Heart left ventricle (tissue), 16 donors: Measurements from ENCODE around the gene TMEM52. TPM values are rescaled to one million over a fixed set of nuclear protein-coding genes. Genes with fewer than 3 reads are reported as not detected.
A peak's percentile ranks its signal among the peaks of the same experiment; 100 is the strongest.

ENCODE experiments used
- ATAC-seq, 4 donors: fragments of 200-7000 bp; cut with Tn5 transposase; one replicate each; pipeline ENCODE4 v1.9.1; 2020 to 2022; ENCODE audit warnings: moderate library complexity in 4 of 4, mild to moderate bottlenecking in 3 of 4, moderate number of reproducible peaks in 1 of 4
- DNase-seq, 5 donors: peaks; one replicate each; pipeline ENCODE4 v3.0.0-alpha.2; 2020
- H3K27ac ChIP-seq, 12 donors: fragments of 200-600 bp; sonication (generic) in 4 of 12; one replicate each; pipeline versions ENCODE4 v1.5.0 to v1.8.0; 2016 to 2022; ENCODE audit warnings: mild to moderate bottlenecking in 2 of 12
- H3K27me3 ChIP-seq, 9 donors: fragments of 200-600 bp; sonication (generic) in 2 of 9; one replicate each; pipeline versions ENCODE4 v1.5.1 to v1.8.0; 2016 to 2022; ENCODE audit warnings: mild to moderate bottlenecking in 3 of 9
- H3K36me3 ChIP-seq, 9 donors: fragments of 200-600 bp; sonication (generic) in 2 of 9; one replicate each; pipeline versions ENCODE4 v1.5.0 to v1.8.0; 2018 to 2022; ENCODE audit warnings: mild to moderate bottlenecking in 2 of 9
- H3K4me1 ChIP-seq, 12 donors: fragments of 200-600 bp; sonication (generic) in 4 of 12; one replicate each; pipeline versions ENCODE4 v1.5.0 to v1.8.0; 2016 to 2022; ENCODE audit warnings: mild to moderate bottlenecking in 3 of 12
- H3K4me3 ChIP-seq, 12 donors: fragments of 200-600 bp; sonication (generic) in 4 of 12; one replicate each; pipeline versions ENCODE4 v1.5.0 to v1.8.0; 2017 to 2022; ENCODE audit warnings: mild to moderate bottlenecking in 9 of 12, moderate library complexity in 4 of 12
- H3K9me3 ChIP-seq, 12 donors: fragments of 200-600 bp; sonication (generic) in 4 of 12; one replicate each; pipeline versions ENCODE4 v1.5.0 to v1.8.0; 2016 to 2022; ENCODE audit warnings: mild to moderate bottlenecking in 1 of 12
- POLR2A ChIP-seq, 2 donors: fragments of 450-650 bp; IDR thresholded peaks; one replicate each; pipeline ENCODE4 v1.6.1; 2017; ENCODE audit warnings: antibody characterized with exemption in 2 of 2, mild to moderate bottlenecking in 2 of 2, moderate library complexity in 2 of 2
- WGBS, 4 donors: extraction: QIAGEN DNeasy Blood & Tissue Kit in 2 of 4; methylation state at CpG; one replicate each; pipeline versions ENCODE4 v1.1.5 to v1.1.7; 2013 to 2018; 5-methylcytosine and 5-hydroxymethylcytosine counted together
- intact Hi-C, 10 donors: fragments of 100-400 bp; cut with DNase I; formaldehyde crosslinking; loops; one replicate each; pipeline versions ENCODE4 v1.11.1 to v1.14.2; 2022
- polyA plus RNA-seq, 2 donors: library from polyadenylated mRNA; stranded (reverse); fragments of 200-250 nt; gene quantifications; one replicate each; pipeline ENCODE4 v1.2.3, GENCODE V29; 2013
- total RNA-seq, 9 donors: library from RNA; depleted of rRNA in 2 of 9; stranded (reverse); fragments of >200 nt in 2 of 9; fragmentation: NEBNext Ultra II Directional in 3 of 9; extraction: Animal tissue kit (Norgen Biotek cat#: 25700) in 3 of 9; gene quantifications; one replicate each; pipeline versions ENCODE4 v1.1.0 to v1.2.4, GENCODE V29; 2016 to 2023
- donor health status: ischemic (EF 13 %, LVEDD 7.1; RV severe dilation, severe dysfunction).
- donor health status: healthy with polysubstance abuse.
- donor health status: DM: no; HTN: yes; CAD: no.
- donor health status: DM: no; HTN: no; CAD: no.
- donor health status: ischemic (EF 25% LVEDD 6.9; RV normal size, moderate dysfunction).
- donor health status: ischemic (EF 25% LVEDD 5.7; RV mildly dilated, moderate dysfunction).
- donor health status: healthy.
- donor health status: DM: yes; HTN: yes; CAD: no.
- donor health status: ischemic (EF 35%, LVEDD 5.7; RV mildly dilated, moderate dysfunction).
- donor health status: nonischemic (EF 11% LVEDD 7.7; RV severe dilation, severe dysfunction).
- donor health status: DM: yes; HTN: yes; CAD: no.
- donor health status: PGD.
- donor health status: ischemic (EF 29% LVEDD 5.4; RV normal size, mild dysfunction).
- donor health status: nonischemic (EF 23%, LVEDD 6.1; RV moderate dilation, normal function).

TMEM52 gene
- total and polyA plus RNA-seq, 11 donors: 0.35 to 7.9 (median 1.1) TPM

DNA sequence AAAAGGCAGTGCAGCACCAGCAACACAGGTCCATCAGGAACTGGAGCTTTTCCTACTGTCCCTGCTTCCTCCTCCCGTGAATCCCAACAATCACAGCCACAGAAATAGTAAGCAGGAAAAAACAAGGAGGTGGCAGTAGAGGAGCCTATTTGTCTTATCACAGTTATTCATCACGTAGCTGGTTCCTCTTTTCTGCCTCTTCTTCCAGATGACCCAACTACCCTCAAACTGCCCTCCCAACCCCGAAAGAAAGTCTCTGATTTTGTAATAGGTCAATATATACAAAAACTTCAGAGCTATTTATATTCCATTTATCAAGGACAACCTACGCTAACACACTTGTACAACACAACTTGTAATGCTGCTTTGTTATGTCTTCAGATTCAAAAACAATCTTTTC is 49.6 kb downstream of the TMEM52 start:
- intact Hi-C loops: no loop called here
- Histone ChIP-seq H3K27ac (peak overlapping the region in 4 of 12 donors; percentile 14 to 52 (median 28)), H3K4me1 (peaks cover 21 to 97% (median 76%) of the 10 kb centered on the region in 12 donors), H3K36me3 (peaks cover 0 to 24% (median 0%) of the 10 kb centered on the region in 9 donors), H3K27me3 (no peaks in the 10 kb centered on the region), H3K4me3 (no peak overlapping the region), H3K9me3 (no peaks in the 10 kb centered on the region)
- WGBS, 4 donors: 16 to 26% (median 20%) methylated on average over 4 of the region's 4 CpGs
- DNase-seq (no peak), ATAC-seq (no peak)
- no peak for TF ChIP-seq POLR2A (IDR thresholded peaks at IDR 0.05)

Other genes starting within 250 kb of the TMEM52 start
- gene SLC35E2B, start 226.5 kb downstream of the TMEM52 start, total RNA-seq: 10 to 100 TPM; 15.1 to 29.2 (median 21.2) TPM
- 10 to 100 TPM; 12.2 to 14.4 TPM for gene SLC35E2B, start 226.5 kb downstream of the TMEM52 start, polyA plus RNA-seq
- 10 to 100 TPM in 7 of 9 donors, 1 to 10 TPM in 2; 4.2 to 25.5 (median 16.7) TPM for gene CDK11A, start 194.9 kb downstream of the TMEM52 start, total RNA-seq
- gene CDK11A, start 194.9 kb downstream of the TMEM52 start, polyA plus RNA-seq: 10 to 100 TPM; 10.8 to 30.1 TPM
- gene NADK, start 140.8 kb downstream of the TMEM52 start, total RNA-seq: 10 to 100 TPM; 17.7 to 45.2 (median 23.3) TPM
- gene NADK, start 140.8 kb downstream of the TMEM52 start, polyA plus RNA-seq: 10 to 100 TPM; 20.4 to 26.4 TPM
- 100 to 1,000 TPM in 7 of 9 donors, 10 to 100 TPM in 2; 83.8 to 275 (median 172) TPM for gene GNB1, start 28.2 kb downstream of the TMEM52 start, total RNA-seq
- gene GNB1, start 28.2 kb downstream of the TMEM52 start, polyA plus RNA-seq: 100 to 1,000 TPM in 1 of 2 donors, 10 to 100 TPM in 1; 52.9 to 181 TPM
- under 1 TPM in 3 of 9 donors, not detected in 6; 0.17 to 0.58 (median 0.29) TPM for gene CALML6, start 4.0 kb downstream of the TMEM52 start, total RNA-seq
- not detected for gene CALML6, start 4.0 kb downstream of the TMEM52 start, polyA plus RNA-seq
- gene CFAP74, start 84.5 kb upstream of the TMEM52 start, total RNA-seq: under 1 TPM in 2 of 9 donors, not detected in 7; 0.07 to 0.33 TPM
- under 1 TPM in 1 of 2 donors, not detected in 1; 0.03 TPM for gene CFAP74, start 84.5 kb upstream of the TMEM52 start, polyA plus RNA-seq
- 1 to 10 TPM in 2 of 9 donors, under 1 TPM in 5, not detected in 2; 0.21 to 1.1 (median 0.61) TPM for gene GABRD, start 100.1 kb upstream of the TMEM52 start, total RNA-seq
- under 1 TPM; 0.65 to 0.67 TPM for gene GABRD, start 100.1 kb upstream of the TMEM52 start, polyA plus RNA-seq
- gene PRKCZ, start 131.1 kb upstream of the TMEM52 start, total RNA-seq: 10 to 100 TPM; 12.5 to 17.3 (median 16.4) TPM
- gene PRKCZ, start 131.1 kb upstream of the TMEM52 start, polyA plus RNA-seq: 10 to 100 TPM; 16.7 to 20.7 TPM